NCI-H146 (cell line): ENCODE results near the gene CNTNAP2.
"Not testable (repeated sequence)": the region's sequence is repeated elsewhere in the genome, so short reads cannot be mapped to it uniquely, and the experiment has no call there.

Experiments
- DNase-seq: peaks from one replicate; lab custom pipeline; 2025; lab: John Stamatoyannopoulos, UW

The CNTNAP2 gene

DNA sequence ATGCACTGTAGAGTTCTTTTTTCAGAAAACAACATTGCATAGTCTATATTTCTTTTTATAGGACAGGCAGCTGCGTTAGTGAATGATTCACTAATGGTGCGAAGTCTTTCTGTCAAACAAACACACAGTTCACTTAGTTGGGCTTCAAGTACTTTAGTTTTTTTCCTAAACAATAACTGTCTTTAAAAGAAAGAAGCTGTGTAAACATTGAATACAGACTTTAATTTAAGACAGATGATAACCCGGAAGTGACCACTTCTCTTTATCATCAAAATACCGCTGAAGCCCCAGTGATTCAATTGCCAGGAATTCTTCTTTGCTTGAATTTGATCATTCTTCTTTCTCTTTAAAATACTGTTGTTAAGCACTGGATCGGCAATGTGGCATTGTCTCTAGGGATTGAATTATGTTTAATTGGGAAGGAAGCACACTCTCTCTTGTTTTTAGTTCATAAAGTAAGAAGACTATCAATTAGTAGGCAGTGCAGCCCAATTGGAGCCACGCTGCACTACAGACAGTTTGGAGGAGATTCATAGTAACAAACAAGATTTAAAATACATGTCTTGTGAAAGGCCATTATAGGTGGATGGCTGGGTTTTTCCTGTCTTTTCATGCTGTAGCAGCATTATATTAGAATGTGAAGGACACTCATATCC lies 30.4 kb downstream of the CNTNAP2 start:
- DNase-seq = peak; percentile 62

DNA sequence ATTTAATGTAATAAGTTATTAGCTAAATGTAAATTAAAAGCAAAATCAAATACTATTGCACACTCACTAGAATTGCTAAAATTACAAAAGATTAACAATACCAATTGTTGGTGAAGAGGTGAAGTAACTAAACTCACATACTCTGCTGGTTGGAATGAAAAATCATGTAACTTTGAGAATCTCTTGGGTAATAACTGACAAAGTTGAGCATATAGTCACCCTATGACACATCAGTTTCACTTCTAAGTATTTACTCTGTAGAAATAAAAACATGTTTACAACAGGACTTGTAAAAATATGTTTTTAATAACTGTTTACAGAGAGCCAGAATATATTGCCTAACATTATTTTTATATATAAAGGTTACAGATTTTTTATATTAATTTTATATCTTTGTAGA lies 33.6 kb downstream of the CNTNAP2 start:
- no peak for DNase-seq

DNA sequence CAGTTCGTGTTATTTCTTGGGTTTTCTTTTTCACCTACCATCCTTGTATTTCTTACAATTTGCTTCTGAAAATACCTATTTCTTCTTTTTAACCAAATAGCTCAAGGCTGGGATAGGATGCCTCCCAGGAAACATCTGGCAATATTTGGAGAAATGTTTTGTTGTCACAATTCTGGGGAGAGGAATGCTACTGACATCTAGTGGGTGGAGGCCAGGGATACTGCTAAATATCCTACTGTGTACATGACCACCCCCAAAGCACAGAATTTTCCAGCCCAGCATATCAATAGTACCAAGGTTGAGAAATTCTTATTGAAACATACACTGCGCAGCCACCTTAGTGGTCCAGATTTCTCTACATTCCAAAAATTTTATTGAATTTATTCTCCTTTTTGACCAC lies 55.5 kb downstream of the CNTNAP2 start:
- DNase-seq = no peak

GRCh38 chr7:146175716-146176115 lies 59.1 kb downstream of the CNTNAP2 start:
- DNase-seq = no peak

- no peak for DNase-seq
Measured at GRCh38 chr7:146176860-146177259, 60.3 kb downstream of the CNTNAP2 start.

GRCh38 chr7:146177301-146177700 lies 60.7 kb downstream of the CNTNAP2 start:
- no peak for DNase-seq

DNA sequence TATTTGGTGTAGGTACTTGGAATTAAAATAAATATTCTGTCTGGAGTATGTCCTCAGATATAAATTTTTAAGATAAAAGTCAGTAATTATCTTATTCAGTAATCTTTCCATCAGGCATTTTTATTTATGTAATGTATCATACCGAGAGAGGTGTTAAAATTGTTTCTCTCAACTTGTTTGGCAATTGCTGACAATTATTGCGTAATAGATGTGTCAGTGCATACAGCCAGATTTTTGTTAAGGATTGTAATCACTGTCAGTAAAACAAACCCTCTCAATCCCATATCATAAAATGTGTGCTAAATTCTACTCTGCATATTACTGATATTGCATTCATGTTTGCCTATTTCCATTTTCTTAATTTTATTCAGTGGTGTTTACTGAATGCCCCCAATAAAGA lies 69.2 kb downstream of the CNTNAP2 start:
- DNase-seq = no peak

DNA sequence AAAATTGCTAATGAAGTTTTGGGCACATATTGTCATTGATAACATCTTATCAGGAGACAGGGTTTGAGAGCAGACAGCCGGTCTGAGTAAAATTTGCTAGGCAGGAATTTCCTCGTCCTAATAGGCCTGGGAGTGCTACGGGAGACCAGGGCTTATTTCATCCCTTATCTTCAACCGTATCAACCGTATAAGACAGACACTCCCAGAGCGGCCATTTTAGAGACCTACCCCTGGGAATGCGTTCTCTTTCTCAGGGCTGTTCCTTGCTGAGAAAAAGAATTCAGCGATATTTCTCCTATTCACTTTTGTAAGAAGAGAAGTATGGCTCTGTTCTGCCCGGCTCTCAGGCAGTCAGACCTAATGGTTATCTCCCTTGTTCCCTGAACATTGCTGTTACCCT lies 74.8 kb downstream of the CNTNAP2 start:
- not testable (repeated sequence) for DNase-seq

DNA sequence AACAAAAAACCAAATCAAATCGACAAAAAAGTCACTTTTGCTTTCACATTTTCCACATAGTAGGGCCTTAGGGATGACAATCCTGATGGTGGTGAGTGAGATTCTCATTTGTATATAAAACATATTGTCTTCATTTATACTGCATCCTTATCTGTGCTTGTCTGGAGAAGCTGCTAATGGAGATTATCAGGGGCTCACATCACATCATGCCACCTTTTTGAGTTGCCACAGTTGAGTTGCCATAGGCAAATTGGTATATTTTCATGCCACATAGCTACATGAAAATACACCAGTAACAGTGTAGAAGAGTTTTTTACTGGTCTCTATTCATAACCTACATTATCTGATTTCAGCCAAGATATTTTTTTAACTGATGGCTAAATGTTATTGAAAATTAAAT lies 85.3 kb downstream of the CNTNAP2 start:
- no peak for DNase-seq

GRCh38 chr7:146206270-146206669 lies 89.7 kb downstream of the CNTNAP2 start:
- DNase-seq = no peak

- peak; percentile 4 for DNase-seq
Measured at GRCh38 chr7:146208492-146208891, 91.9 kb downstream of the CNTNAP2 start.

- DNase-seq = no peak
Measured at GRCh38 chr7:146214842-146215241, 98.2 kb downstream of the CNTNAP2 start.

GRCh38 chr7:146216396-146217041 lies 99.9 kb downstream of the CNTNAP2 start:
- no peak for DNase-seq

DNA sequence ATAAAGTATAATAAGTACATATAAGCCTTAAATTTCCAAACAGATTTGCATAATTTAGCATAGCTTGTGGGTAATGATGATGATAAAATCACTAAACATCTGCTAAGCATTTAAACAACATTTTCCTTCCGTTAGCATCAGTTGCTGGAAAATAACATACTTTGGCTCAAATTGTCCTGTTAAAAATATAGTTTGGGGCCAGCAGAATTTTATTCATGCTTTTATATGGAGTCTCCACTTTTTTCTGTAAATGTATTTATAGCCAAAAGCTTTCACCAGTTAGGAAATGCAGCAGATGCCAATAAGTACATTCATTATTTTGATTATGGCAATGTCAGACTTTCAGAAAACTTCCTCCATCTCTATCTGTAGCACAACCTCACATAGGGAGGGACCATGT lies 107.2 kb downstream of the CNTNAP2 start:
- DNase-seq = no peak

GRCh38 chr7:146232604-146233003 lies 116.0 kb downstream of the CNTNAP2 start:
- DNase-seq = no peak

DNA sequence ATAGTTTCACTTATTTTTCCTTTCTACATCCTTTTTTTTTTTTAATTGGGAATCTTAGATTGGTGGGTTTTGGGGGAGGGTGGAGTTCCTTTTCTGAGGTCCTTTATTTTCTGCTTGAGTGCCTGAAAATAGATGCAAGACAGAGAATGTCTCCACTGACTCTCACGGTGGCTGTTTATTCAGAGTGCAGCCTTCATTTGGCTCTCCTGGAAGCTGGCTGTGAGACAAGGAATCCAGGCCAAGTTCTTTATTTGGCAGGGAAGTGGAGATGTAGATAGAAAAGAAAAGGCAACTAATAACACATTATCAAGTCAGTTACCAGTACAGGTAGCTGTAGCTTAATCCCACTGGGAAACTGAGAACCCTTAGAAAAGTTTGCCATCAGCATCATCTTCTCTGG lies 118.6 kb downstream of the CNTNAP2 start:
- DNase-seq = no peak

DNA sequence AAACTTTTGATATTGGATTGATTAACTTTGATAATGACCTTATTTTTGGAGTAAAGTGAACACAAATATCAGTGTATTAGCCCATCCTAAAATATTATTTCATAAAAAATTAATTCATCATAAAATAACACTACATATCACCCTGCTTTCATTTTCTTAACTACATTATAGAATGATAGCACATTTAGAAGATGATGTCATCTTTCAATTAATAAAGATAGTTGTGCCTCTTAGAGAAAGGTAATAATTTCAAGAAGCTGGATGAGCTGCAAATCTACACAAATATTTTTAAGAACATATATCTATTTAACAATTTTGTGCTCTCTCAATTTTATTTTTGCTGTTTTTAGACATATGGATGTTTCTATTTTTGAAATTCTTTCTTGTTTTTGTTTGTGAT lies 126.1 kb downstream of the CNTNAP2 start:
- DNase-seq = no peak

DNA sequence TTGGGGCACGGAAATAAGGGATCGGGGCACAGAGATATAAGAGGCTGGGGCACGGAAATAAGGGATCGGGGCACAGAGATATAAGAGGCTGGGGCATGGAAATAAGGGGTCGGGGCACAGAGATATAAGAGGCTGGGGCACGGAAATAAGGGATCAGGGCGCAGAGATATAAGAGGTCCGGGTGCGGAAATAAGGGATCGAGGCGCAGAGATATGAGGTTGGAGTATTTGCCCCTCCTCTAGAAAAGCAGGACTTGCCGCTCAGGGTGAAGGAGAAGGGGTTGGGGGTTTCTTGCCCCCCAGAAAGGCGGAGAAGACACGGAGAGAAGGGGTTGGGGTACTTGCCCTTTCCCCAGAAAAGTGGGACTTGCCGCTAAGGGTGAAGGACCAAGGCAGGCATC lies 131.4 kb downstream of the CNTNAP2 start:
- not testable (repeated sequence) for DNase-seq

GRCh38 chr7:146248744-146249143 lies 132.1 kb downstream of the CNTNAP2 start:
- not testable (repeated sequence) for DNase-seq

DNA sequence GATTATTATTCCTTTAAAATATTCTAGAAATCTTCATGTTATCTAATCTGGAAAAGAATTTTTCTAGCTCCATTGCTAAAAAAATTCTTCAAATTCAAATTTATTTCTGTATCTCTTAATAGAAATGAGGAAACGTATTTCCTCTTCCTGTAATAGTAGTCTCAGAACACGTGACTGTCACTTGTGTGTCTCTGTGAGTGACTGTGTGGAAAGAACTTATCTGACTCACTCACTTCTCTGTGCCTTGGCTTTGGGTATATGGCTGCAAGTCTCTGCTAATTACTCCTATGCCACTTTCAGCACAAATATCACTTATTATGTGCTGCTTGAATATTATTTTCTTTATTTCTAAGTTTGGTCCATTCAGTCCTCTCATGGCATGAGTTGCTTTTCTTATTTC lies 132.7 kb downstream of the CNTNAP2 start:
- DNase-seq = no peak

DNA sequence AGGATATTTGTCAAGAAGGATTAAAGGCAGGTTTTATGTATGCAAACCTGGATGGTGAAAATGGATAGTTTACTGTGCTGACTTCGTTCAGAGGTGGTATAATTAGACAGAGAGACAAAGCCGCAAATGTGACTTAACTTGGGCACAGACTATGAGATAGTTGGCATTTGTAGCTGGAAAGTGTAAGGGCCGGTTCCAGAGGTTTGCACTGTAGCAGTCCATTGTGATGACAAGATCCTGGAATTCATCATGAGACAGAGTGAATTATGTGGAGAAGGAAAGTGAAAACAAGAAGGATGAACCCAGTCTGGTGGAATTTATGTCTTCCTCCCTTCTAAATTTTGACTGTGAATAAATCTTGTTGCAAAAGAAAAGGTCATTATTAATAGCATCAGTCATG lies 139.0 kb downstream of the CNTNAP2 start:
- no peak for DNase-seq

DNA sequence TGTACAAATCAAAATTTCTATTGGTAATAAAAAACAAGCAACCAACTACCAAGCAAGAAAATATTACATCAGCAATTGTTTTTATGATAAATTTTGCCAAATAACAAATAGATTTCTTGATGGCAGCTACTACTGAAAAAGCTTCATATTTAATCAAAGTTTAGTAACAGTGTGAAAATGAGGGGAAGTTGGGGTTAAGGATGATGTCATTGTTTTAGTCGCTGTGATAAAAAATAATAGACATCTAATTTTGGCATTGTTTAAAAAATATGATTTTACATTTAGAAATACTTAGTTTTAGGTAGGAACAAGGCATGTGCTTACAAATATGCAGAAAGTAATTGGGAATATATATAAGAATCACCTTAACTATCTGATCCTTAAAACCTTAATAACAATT lies 145.9 kb downstream of the CNTNAP2 start:
- DNase-seq = no peak

- DNase-seq = no peak
Measured at GRCh38 chr7:146276888-146277287, 160.3 kb downstream of the CNTNAP2 start.

DNA sequence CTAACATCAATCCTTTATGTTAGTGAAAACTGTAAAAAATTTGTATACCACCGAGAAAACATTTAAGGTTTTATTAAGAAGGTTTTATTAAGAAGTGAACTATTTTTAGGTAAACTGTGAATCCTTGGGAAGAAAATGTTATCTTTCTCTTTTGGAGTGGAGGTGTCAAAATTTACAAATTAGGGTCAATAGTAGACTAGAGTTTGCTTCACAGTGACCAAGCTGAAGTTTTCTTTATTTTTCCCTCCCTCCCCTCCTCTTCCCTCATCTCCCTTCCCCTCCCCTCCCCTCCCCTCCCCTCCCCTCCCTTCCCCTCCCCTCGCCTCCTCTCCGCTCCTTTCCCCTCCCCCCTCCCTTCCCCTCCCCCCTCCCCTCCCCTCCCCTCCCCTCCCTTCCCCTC lies 168.8 kb downstream of the CNTNAP2 start:
- no peak for DNase-seq
